Loucy (cell line): ENCODE measurements around the gene SLAMF8.

Experiments used
- H2AFZ ChIP-seq: fragments of 200-600 bp; sonication (generic); 2 replicates; pipeline ENCODE4 v1.6.0; 2016; ENCODE audit warnings: antibody characterized with exemption, mild to moderate bottlenecking, low read length, moderate library complexity
- H3F3A ChIP-seq: fragments of 200-600 bp; 2 replicates; pipeline ENCODE4 v1.6.0; 2016; ENCODE audit warnings: antibody characterized with exemption, low read depth, mild to moderate bottlenecking
- H3K27me3 ChIP-seq: fragments of 200-600 bp; sonication (generic); 2 replicates; pipeline ENCODE4 v1.6.1; 2014; ENCODE audit warnings: low read length, mild to moderate bottlenecking; ENCODE audit not compliant: insufficient read depth, poor library complexity, severe bottlenecking
- H3K36me3 ChIP-seq: fragments of 200-600 bp; sonication (generic); 2 replicates; pipeline ENCODE4 v1.6.1; 2016; ENCODE audit warnings: low read length; ENCODE audit not compliant: insufficient read depth
- H3K4me1 ChIP-seq: fragments of 200-600 bp; sonication (generic); 2 replicates; pipeline ENCODE4 v1.5.1; 2014; ENCODE audit warnings: low read length, mild to moderate bottlenecking; ENCODE audit not compliant: insufficient read depth, poor library complexity, severe bottlenecking
- H3K4me2 ChIP-seq: fragments of 200-600 bp; sonication (generic); 2 replicates; pipeline ENCODE4 v1.6.0; 2014; ENCODE audit warnings: antibody characterized with exemption, low read length, low read depth, mild to moderate bottlenecking; ENCODE audit not compliant: poor library complexity, severe bottlenecking
- H3K4me3 ChIP-seq: fragments of 200-600 bp; sonication (generic); 2 replicates; pipeline ENCODE4 v1.5.1; 2014; ENCODE audit warnings: low read length, mild to moderate bottlenecking, mixed read lengths; ENCODE audit not compliant: poor library complexity, severe bottlenecking
- H3K79me2 ChIP-seq: fragments of 200-600 bp; sonication (generic); 2 replicates; pipeline ENCODE4 v1.6.1; 2014; ENCODE audit warnings: low read length; ENCODE audit not compliant: insufficient read depth
- H3K9ac ChIP-seq: fragments of 200-600 bp; sonication (generic); 2 replicates; pipeline ENCODE4 v1.6.0; 2014; ENCODE audit warnings: mild to moderate bottlenecking, low read depth, low read length, moderate library complexity; ENCODE audit not compliant: poor library complexity, severe bottlenecking
- H3K9me2 ChIP-seq: fragments of 200-600 bp; sonication (generic); replicated peaks from 2 replicates; pipeline ENCODE4 v1.6.1; 2016; ENCODE audit warnings: low read depth, low read length, mixed read lengths
- H3K9me3 ChIP-seq: fragments of 200-600 bp; sonication (generic); 2 replicates; pipeline ENCODE4 v1.6.1; 2014; ENCODE audit warnings: mild to moderate bottlenecking, antibody characterized with exemption, low read length, low read depth; ENCODE audit not compliant: insufficient read depth
- H4K20me1 ChIP-seq: fragments of 200-600 bp; sonication (generic); 2 replicates; pipeline ENCODE4 v1.6.0; 2014; ENCODE audit warnings: antibody characterized with exemption, low read length, mild to moderate bottlenecking; ENCODE audit not compliant: insufficient read depth, poor library complexity, severe bottlenecking
- CTCF ChIP-seq: fragments of 200-600 bp; sonication (generic); conservative IDR thresholded peaks from 2 replicates; pipeline ENCODE4 v1.5.1; 2014; ENCODE audit warnings: mild to moderate bottlenecking, antibody characterized with exemption, low read length
- EZH2phosphoT487 ChIP-seq: fragments of 200-600 bp; IDR thresholded peaks from 2 replicates; pipeline ENCODE4 v1.6.1; 2018; ENCODE audit warnings: antibody characterized with exemption, mild to moderate bottlenecking, moderate library complexity, borderline replicate concordance

The SLAMF8 gene

GRCh38 chr1:159826441-159827101 lies at the start of gene SLAMF8:
Gene SLAMF8 (plus strand): TSS chr1:159826873. CDS start chr1:159826899, 26 bp downstream.
- TF ChIP-seq CTCF (no peak), EZH2phosphoT487 (no peak)
- Histone ChIP-seq H3K9me3 (no peaks in the 10 kb centered on the region), H3K9ac (peak within 1 kb of the TSS; percentile 29), H3K4me3 (no peak within 1 kb of the TSS), H4K20me1 (no peaks in the 10 kb centered on the region), H2AFZ (peak within 1 kb of the TSS; percentile 14), H3K9me2 (no peaks in the 10 kb centered on the region), H3K36me3 (no peaks in the 10 kb centered on the region), H3K79me2 (no peaks in the 10 kb centered on the region), H3K4me2 (peak within 1 kb of the TSS; percentile 21), H3K4me1 (peaks cover 36% of the 10 kb centered on the region), H3F3A (no peaks in the 10 kb centered on the region), H3K27me3 (no peaks in the 10 kb centered on the region)

GRCh38 chr1:159778266-159778665 lies 48.4 kb upstream of the SLAMF8 start:
- Histone ChIP-seq H3K4me3 (no peak overlapping the region), H3K9me2 (no peaks in the 10 kb centered on the region), H3K4me2 (no peak overlapping the region), H3K36me3 (no peaks in the 10 kb centered on the region), H3K9ac (no peak overlapping the region), H4K20me1 (peaks cover 3% of the 10 kb centered on the region), H2AFZ (no peak overlapping the region), H3K4me1 (no peaks in the 10 kb centered on the region), H3K9me3 (no peaks in the 10 kb centered on the region), H3K27me3 (no peaks in the 10 kb centered on the region), H3F3A (no peaks in the 10 kb centered on the region), H3K79me2 (peaks cover 4% of the 10 kb centered on the region; the same call in 1 of the 2 replicates)
- TF ChIP-seq CTCF (no peak), EZH2phosphoT487 (no peak)

GRCh38 chr1:159779403-159779851 lies 47.2 kb upstream of the SLAMF8 start:
- Histone ChIP-seq H3K9me2 (no peaks in the 10 kb centered on the region), H3K9ac (no peak overlapping the region), H3K4me3 (no peak overlapping the region), H3K36me3 (no peaks in the 10 kb centered on the region), H3K4me2 (no peak overlapping the region), H3K79me2 (peaks cover 4% of the 10 kb centered on the region; the same call in 1 of the 2 replicates), H3K9me3 (no peaks in the 10 kb centered on the region), H4K20me1 (peaks cover 3% of the 10 kb centered on the region), H2AFZ (no peak overlapping the region; the same call in 1 of the 2 replicates), H3K4me1 (no peaks in the 10 kb centered on the region), H3K27me3 (no peaks in the 10 kb centered on the region), H3F3A (no peaks in the 10 kb centered on the region)
- TF ChIP-seq EZH2phosphoT487 (no peak), CTCF (no peak)
